Thyroid gland (tissue), 4 donors: ENCODE results near the gene CYBB. TPM values are rescaled to one million over a fixed set of nuclear protein-coding genes. Genes with fewer than 3 reads are reported as not detected.

Experiments
- DNase-seq, 2 donors: peaks; one replicate each; pipeline ENCODE4 v3.0.0-alpha.2; 2019
- H3K27ac ChIP-seq, 3 donors: fragments of 200-600 bp; sonication (generic); 1 replicate in 2 of 3; 2 replicates in 1 of 3; pipeline ENCODE4 v1.5.1; 2016 to 2019; ENCODE audit warnings: mild to moderate bottlenecking in 1 of 3, moderate library complexity in 1 of 3
- H3K27me3 ChIP-seq: fragments of 200-600 bp; sonication (generic); one replicate; pipeline ENCODE4 v1.5.1; 2019
- H3K36me3 ChIP-seq, 2 donors: fragments of 200-600 bp; sonication (generic); one replicate each; pipeline ENCODE4 v1.5.1; 2016 to 2019
- H3K4me1 ChIP-seq, 2 donors: fragments of 200-600 bp; sonication (generic); one replicate each; pipeline ENCODE4 v1.5.1; 2017 to 2019
- H3K4me3 ChIP-seq, 3 donors: fragments of 200-600 bp; sonication (generic); replicated peaks in 1 of 3; 1 replicate in 2 of 3; 2 replicates in 1 of 3; pipeline ENCODE4 v1.5.1; 2016; ENCODE audit warnings: mild to moderate bottlenecking in 1 of 3
- H3K9me3 ChIP-seq: fragments of 200-600 bp; sonication (generic); one replicate; pipeline ENCODE4 v1.5.1; 2017
- CTCF ChIP-seq, 6 experiments: fragments of 200-600 bp in 3 of 6; fragments of 450-650 bp in 3 of 6; sonication (generic) in 3 of 6; IDR thresholded peaks; one replicate each; pipeline ENCODE4 v1.5.1; 2016 to 2019; ENCODE audit warnings: antibody characterized with exemption in 6 of 6, mild to moderate bottlenecking in 2 of 6, inconsistent platforms in 1 of 6, moderate library complexity in 1 of 6
- POLR2A ChIP-seq, 2 donors: fragments of 450-650 bp; IDR thresholded peaks; one replicate each; pipeline ENCODE4 v1.6.1; 2017; ENCODE audit warnings: antibody characterized with exemption in 2 of 2, mild to moderate bottlenecking in 2 of 2, moderate library complexity in 1 of 2
- WGBS, 2 donors: methylation state at CpG; one replicate each; pipeline ENCODE4 v1.1.5; 2017; 5-methylcytosine and 5-hydroxymethylcytosine counted together
- intact Hi-C: fragments of 100-400 bp; cut with DNase I; formaldehyde crosslinking; loops from one replicate; pipeline ENCODE4 v1.15.1; 2023
- total RNA-seq, 4 donors: library from RNA; depleted of rRNA; stranded (reverse); fragments of >200 nt; gene quantifications; one replicate each; pipeline ENCODE4 v1.2.3, GENCODE V29; 2016

Gene CYBB
- total RNA-seq, 4 donors from 2014 or later = 6.9 to 18.9 (median 10.9) TPM

GRCh38 chrX:37847733-37848197 is 67.9 kb downstream of the CYBB start:
- no peak for DNase-seq
- Histone ChIP-seq H3K9me3 (no peaks in the 10 kb centered on the region), H3K4me3 (peak overlapping the region in 1 of 3 donors; percentile 60), H3K27ac (peak overlapping the region in 2 of 3 donors; percentile 20 to 88), H3K4me1 (no peaks in the 10 kb centered on the region), H3K27me3 (no peaks in the 10 kb centered on the region), H3K36me3 (no peaks in the 10 kb centered on the region)
- intact Hi-C loops = no loop called here
- 17 to 24% methylated on average over 4 to 5 of the region's 5 CpGs for WGBS, 2 donors
- peak in 1 of 2 donors; percentile 12 for TF ChIP-seq POLR2A (IDR thresholded peaks at IDR 0.05)
- no peak for TF ChIP-seq CTCF (IDR thresholded peaks at IDR 0.05)

GRCh38 chrX:37854148-37854547 is 74.3 kb downstream of the CYBB start:
- H3K27me3 ChIP-seq = no peaks in the 10 kb centered on the region
- TF ChIP-seq POLR2A (IDR thresholded peaks at IDR 0.05) (no peak), CTCF (IDR thresholded peaks at IDR 0.05) (no peak)
- H3K27ac ChIP-seq = no peak overlapping the region
- no peaks in the 10 kb centered on the region for H3K36me3 ChIP-seq
- DNase-seq = no peak
- intact Hi-C loops = no loop called here
- H3K4me1 ChIP-seq = no peaks in the 10 kb centered on the region
- H3K4me3 ChIP-seq = no peak overlapping the region
- no peaks in the 10 kb centered on the region for H3K9me3 ChIP-seq
- WGBS, 2 donors = 68 to 86% methylated on average over 3 of the region's 3 CpGs

- intact Hi-C loops = no loop called here
- no peak for DNase-seq
- Histone ChIP-seq H3K36me3 (no peaks in the 10 kb centered on the region), H3K4me3 (no peak overlapping the region), H3K9me3 (no peaks in the 10 kb centered on the region), H3K27me3 (no peaks in the 10 kb centered on the region), H3K27ac (no peak overlapping the region), H3K4me1 (no peaks in the 10 kb centered on the region)
- WGBS, 2 donors = 45 to 75% methylated on average over 2 of the region's 2 CpGs
- TF ChIP-seq POLR2A (IDR thresholded peaks at IDR 0.05) = no peak
- no peak for TF ChIP-seq CTCF (IDR thresholded peaks at IDR 0.05)
These were observed 74.9 kb downstream of the CYBB start for GRCh38 chrX:37854748-37855147.

- DNase-seq = no peak
- intact Hi-C loops = no loop called here
- 33 to 35% methylated on average over 6 of the region's 6 CpGs for WGBS, 2 donors
- Histone ChIP-seq H3K4me1 (no peaks in the 10 kb centered on the region), H3K36me3 (no peaks in the 10 kb centered on the region), H3K27ac (no peak overlapping the region), H3K4me3 (no peak overlapping the region), H3K9me3 (no peaks in the 10 kb centered on the region), H3K27me3 (no peaks in the 10 kb centered on the region)
- TF ChIP-seq POLR2A (IDR thresholded peaks at IDR 0.05) = no peak
- TF ChIP-seq CTCF (IDR thresholded peaks at IDR 0.05) = no peak
These were observed 80.9 kb downstream of the CYBB start for GRCh38 chrX:37860721-37861120.

GRCh38 chrX:37862851-37863250 is 83.0 kb downstream of the CYBB start:
- DNase-seq = no peak
- H3K4me1 ChIP-seq = no peaks in the 10 kb centered on the region
- TF ChIP-seq POLR2A (IDR thresholded peaks at IDR 0.05) = no peak
- TF ChIP-seq CTCF (IDR thresholded peaks at IDR 0.05) = no peak

More at GRCh38 chrX:37862851-37863250, 83.0 kb downstream of the CYBB start:
- Histone ChIP-seq H3K27ac (no peak overlapping the region), H3K36me3 (no peaks in the 10 kb centered on the region), H3K9me3 (no peaks in the 10 kb centered on the region), H3K27me3 (no peaks in the 10 kb centered on the region), H3K4me3 (no peak overlapping the region)
- intact Hi-C loops = no loop called here

Other genes starting within 250 kb of the CYBB start
- gene LANCL3, start 208.4 kb upstream of the CYBB start, total RNA-seq = 1 to 10 TPM in 2 of 4 donors, under 1 TPM in 2; 0.54 to 1.9 (median 0.94) TPM
- gene XK, start 94.3 kb upstream of the CYBB start, total RNA-seq = 1 to 10 TPM in 3 of 4 donors, under 1 TPM in 1; 0.40 to 3.5 (median 2.4) TPM
- 10 to 100 TPM; 23.7 to 42.7 (median 32.5) TPM for gene DYNLT3, start 67.5 kb downstream of the CYBB start, total RNA-seq
- 1 to 10 TPM in 1 of 4 donors, under 1 TPM in 2, not detected in 1; 0.10 to 1.7 (median 0.11) TPM for gene SYTL5, start 226.5 kb downstream of the CYBB start, total RNA-seq